ENCODE data around the gene PIP5K1B. TPM values are rescaled to one million over a fixed set of nuclear protein-coding genes. Genes with fewer than 3 reads are reported as not detected.

PIP5K1B gene
- total and polyA plus RNA-seq, 2 experiments from 2014 or later: 1.3 to 2.8 TPM

GRCh38 chr9:68907910-68908309 lies 202.9 kb downstream of the PIP5K1B start (continued):
- TF ChIP-seq CTCF (conservative IDR thresholded peaks at IDR 0.05; ENCODE audit: low read depth in 2 of 2): no peak

- Mint-ChIP-seq H3K4me3 (no peak overlapping the region), H3K27ac (no peak overlapping the region), H3K9me3 (no peaks in the 10 kb centered on the region), H3K36me3 (ENCODE audit: low read depth) (no peaks in the 10 kb centered on the region; the same call in 2 of the 3 replicates), H3K27me3 (ENCODE audit: insufficient read depth, low read depth, poor library complexity) (peaks cover 2% of the 10 kb centered on the region), H3K4me1 (peaks cover 2% of the 10 kb centered on the region; the same call in 2 of the 3 replicates)
- Histone ChIP-seq H3K4me2 (no peak overlapping the region), H3F3A (replicated peaks; ENCODE audit: low read depth) (no peaks in the 10 kb centered on the region), H3K27me3 (ENCODE audit: insufficient read depth) (no peaks in the 10 kb centered on the region), H3K4me3 (no peak overlapping the region), H3K9me2 (ENCODE audit: insufficient read depth) (peaks cover 4% of the 10 kb centered on the region; the same call in 1 of the 2 replicates), H3K4me1 (ENCODE audit: insufficient read depth) (peaks cover 4% of the 10 kb centered on the region; the same call in 1 of the 2 replicates), H3K36me3 (ENCODE audit: insufficient read depth) (no peaks in the 10 kb centered on the region; the same call in 1 of the 2 replicates), H2AFZ (peak overlapping the region; percentile 47; the same call in 1 of the 2 replicates), H3K27ac (ENCODE audit: low read depth) (no peak overlapping the region), H3K79me2 (replicated peaks; ENCODE audit: insufficient read depth) (no peaks in the 10 kb centered on the region), H4K20me1 (replicated peaks; ENCODE audit: insufficient read depth) (no peaks in the 10 kb centered on the region)
- DNase-seq (ENCODE audit: low spot score) (no peak), ATAC-seq (no peak)
- TF ChIP-seq CREB1 (CRISPR knock-in tag; IDR thresholded peaks at IDR 0.05; ENCODE audit: low read depth) (no peak), POLR2AphosphoS5 (IDR thresholded peaks at IDR 0.05; ENCODE audit: low read depth) (no peak), ZNF331 (CRISPR knock-in tag; IDR thresholded peaks at IDR 0.05; ENCODE audit: low read depth) (no peak), STAT1 (IDR thresholded peaks at IDR 0.05; ENCODE audit: unreplicated experiment) (no peak), REST (IDR thresholded peaks at IDR 0.05; ENCODE audit: unreplicated experiment) (no peak), EZH2 (IDR thresholded peaks at IDR 0.05; ENCODE audit: low read depth, unreplicated experiment) (no peak), ETS1 (IDR thresholded peaks at IDR 0.05) (no peak), ZNF462 (CRISPR knock-in tag; IDR thresholded peaks at IDR 0.05) (no peak), CTCF (conservative IDR thresholded peaks at IDR 0.05; ENCODE audit: low read depth in 2 of 2) (no peak), JUNB (IDR thresholded peaks at IDR 0.05; ENCODE audit: unreplicated experiment) (no peak)
Measured at GRCh38 chr9:68912561-68912960, 207.5 kb downstream of the PIP5K1B start.

Data from GM23338 (cell line).